GM23338 (cell line): ENCODE measurements around the gene FBXL4. TPM values are rescaled to one million over a fixed set of nuclear protein-coding genes. Genes with fewer than 3 reads are reported as not detected.

Experiments used
- ATAC-seq: fragments of 200-7000 bp; cut with Tn5 transposase; 3 replicates; pipeline ENCODE4 v1.9.1; 2020
- DNase-seq: peaks from one replicate; pipeline ENCODE4 v3.0.0-alpha.2; 2015; ENCODE audit warnings: low spot score
- H2AFZ ChIP-seq: fragments of 200-600 bp; sonication (generic); 2 replicates; pipeline ENCODE4 v1.8.0; 2016; ENCODE audit warnings: antibody characterized with exemption, mild to moderate bottlenecking, moderate library complexity
- H3F3A ChIP-seq: fragments of 200-600 bp; sonication (generic); replicated peaks from 2 replicates; pipeline ENCODE4 v1.8.0; 2017; ENCODE audit warnings: antibody characterized with exemption, mixed run types, low read depth
- H3K27ac ChIP-seq: fragments of 200-600 bp; sonication (generic); 2 replicates; pipeline ENCODE4 v1.6.1; 2016; ENCODE audit warnings: low read depth
- H3K27me3 ChIP-seq: fragments of 200-600 bp; sonication (generic); 2 replicates; pipeline ENCODE4 v1.8.0; 2016; ENCODE audit warnings: mild to moderate bottlenecking, mixed run types, moderate library complexity; ENCODE audit not compliant: insufficient read depth
- H3K36me3 ChIP-seq: fragments of 200-600 bp; sonication (generic); 2 replicates; pipeline ENCODE4 v1.8.0; 2016; ENCODE audit warnings: mild to moderate bottlenecking; ENCODE audit not compliant: insufficient read depth
- H3K4me1 ChIP-seq: fragments of 200-600 bp; sonication (generic); 2 replicates; pipeline ENCODE4 v1.8.0; 2016; ENCODE audit warnings: mild to moderate bottlenecking, moderate library complexity; ENCODE audit not compliant: insufficient read depth
- H3K4me2 ChIP-seq: fragments of 200-600 bp; sonication (generic); 2 replicates; pipeline ENCODE4 v1.7.1; 2017; ENCODE audit warnings: mixed run types
- H3K4me3 ChIP-seq: fragments of 200-600 bp; sonication (generic); 2 replicates; pipeline ENCODE4 v1.6.1; 2016; ENCODE audit warnings: mixed run types
- H3K79me2 ChIP-seq: fragments of 200-600 bp; sonication (generic); replicated peaks from 2 replicates; pipeline ENCODE4 v1.8.0; 2017; ENCODE audit warnings: mild to moderate bottlenecking; ENCODE audit not compliant: insufficient read depth
- H3K9me2 ChIP-seq: fragments of 200-600 bp; sonication (generic); 2 replicates; pipeline ENCODE4 v1.8.0; 2017; ENCODE audit not compliant: insufficient read depth
- H4K20me1 ChIP-seq: fragments of 200-600 bp; sonication (generic); replicated peaks from 2 replicates; pipeline ENCODE4 v1.8.0; 2017; ENCODE audit warnings: mild to moderate bottlenecking; ENCODE audit not compliant: insufficient read depth
- H3K27ac Mint-ChIP-seq: 2 replicates; pipeline ENCODE4 v1.8.0; 2020; ENCODE audit warnings: inconsistent platforms, mild to moderate bottlenecking, moderate library complexity, mixed read lengths
- H3K27me3 Mint-ChIP-seq: 3 replicates; pipeline ENCODE4 v1.8.0; 2022; ENCODE audit warnings: low read depth, mild to moderate bottlenecking, moderate library complexity, mixed read lengths, inconsistent platforms; ENCODE audit not compliant: insufficient read depth, poor library complexity
- H3K36me3 Mint-ChIP-seq: 3 replicates; pipeline ENCODE4 v1.8.0; 2021; ENCODE audit warnings: low read depth, mild to moderate bottlenecking, inconsistent platforms, moderate library complexity, mixed read lengths
- H3K4me1 Mint-ChIP-seq: 3 replicates; pipeline ENCODE4 v1.8.0; 2020; ENCODE audit warnings: mild to moderate bottlenecking, inconsistent platforms, mixed read lengths
- H3K4me3 Mint-ChIP-seq: 3 replicates; pipeline ENCODE4 v1.8.0; 2021; ENCODE audit warnings: moderate library complexity, mild to moderate bottlenecking, inconsistent platforms, mixed read lengths
- H3K9me3 Mint-ChIP-seq: 3 replicates; pipeline ENCODE4 v1.8.0; 2020; ENCODE audit warnings: moderate library complexity, mild to moderate bottlenecking, inconsistent platforms, mixed read lengths
- CREB1 ChIP-seq: fragments of 250-450 bp; sonication (Bioruptor Pico); IDR thresholded peaks from 2 replicates; pipeline ENCODE4 v1.5.0; 2020; ENCODE audit warnings: low read depth, mild to moderate bottlenecking, moderate library complexity
- EZH2 ChIP-seq: fragments of 200-600 bp; sonication (generic); IDR thresholded peaks from one replicate; pipeline ENCODE4 v1.8.0; 2017; ENCODE audit warnings: antibody characterized with exemption, mild to moderate bottlenecking, low read depth; ENCODE audit not compliant: unreplicated experiment
- EZH2phosphoT487 ChIP-seq: fragments of 200-600 bp; sonication (generic); IDR thresholded peaks from one replicate; pipeline ENCODE4 v1.8.1; 2018; ENCODE audit warnings: antibody characterized with exemption; ENCODE audit not compliant: unreplicated experiment
- JUNB ChIP-seq: IDR thresholded peaks from one replicate; pipeline ENCODE4 v1.6.1; 2016; ENCODE audit warnings: antibody characterized with exemption; ENCODE audit not compliant: unreplicated experiment
- NANOG ChIP-seq: IDR thresholded peaks from 2 replicates; pipeline ENCODE4 v1.6.1; 2016; ENCODE audit warnings: antibody characterized with exemption, borderline replicate concordance
- POLR2AphosphoS5 ChIP-seq: IDR thresholded peaks from 2 replicates; pipeline ENCODE4 v1.6.1; 2016; ENCODE audit warnings: antibody characterized with exemption, low read depth
- STAT1 ChIP-seq: IDR thresholded peaks from one replicate; pipeline ENCODE4 v1.6.1; 2016; ENCODE audit warnings: antibody characterized with exemption; ENCODE audit not compliant: unreplicated experiment
- ZNF114 ChIP-seq: fragments of 250-450 bp; sonication (Bioruptor Pico); IDR thresholded peaks from 2 replicates; pipeline ENCODE4 v1.5.0; 2020; ENCODE audit warnings: mild to moderate bottlenecking, moderate library complexity
- ZNF331 ChIP-seq: fragments of 250-450 bp; sonication (Bioruptor Pico); IDR thresholded peaks from 2 replicates; pipeline ENCODE4 v1.5.0; 2020; ENCODE audit warnings: low read depth, mild to moderate bottlenecking, moderate library complexity
- polyA plus RNA-seq: library from polyadenylated mRNA; unstranded; fragments of >200 nt; fragmentation: Nextera tagmentation; extraction: Ambion mirVana; gene quantifications from 2 replicates; pipeline ENCODE4 v1.2.1, GENCODE V29; 2016
- total RNA-seq: library from RNA; depleted of rRNA; stranded (reverse); fragments of >200 nt; shearing (Covaris generic); gene quantifications from 2 replicates; pipeline ENCODE4 v1.2.3, GENCODE V29; 2014
- TF ChIP-seq, protein P1 (sequence below): IDR thresholded peaks from one replicate; pipeline ENCODE4 v1.6.1; 2018; ENCODE audit warnings: antibody characterized with exemption; ENCODE audit not compliant: unreplicated experiment
- TF ChIP-seq, protein P2 (sequence below), 2 experiments: fragments of 200-600 bp in 1 of 2; sonication (generic) in 1 of 2; conservative IDR thresholded peaks; 2 replicates each; pipeline versions ENCODE4 v1.5.1 to v1.6.1; 2016 to 2017; ENCODE audit warnings: antibody characterized with exemption in 2 of 2, low read depth in 2 of 2, mild to moderate bottlenecking in 2 of 2, moderate library complexity in 1 of 2
- TF ChIP-seq, protein P3 (sequence below): fragments of 250-450 bp; sonication (Bioruptor Pico); IDR thresholded peaks from 2 replicates; pipeline ENCODE4 v1.5.0; 2020; ENCODE audit warnings: mild to moderate bottlenecking, moderate library complexity
- TF ChIP-seq, protein P4 (sequence below): IDR thresholded peaks from 2 replicates; pipeline ENCODE4 v1.6.1; 2016; ENCODE audit warnings: antibody characterized with exemption

Gene FBXL4
- total and polyA plus RNA-seq, 2 experiments from 2014 or later = 8.5 to 23.4 TPM

DNA sequence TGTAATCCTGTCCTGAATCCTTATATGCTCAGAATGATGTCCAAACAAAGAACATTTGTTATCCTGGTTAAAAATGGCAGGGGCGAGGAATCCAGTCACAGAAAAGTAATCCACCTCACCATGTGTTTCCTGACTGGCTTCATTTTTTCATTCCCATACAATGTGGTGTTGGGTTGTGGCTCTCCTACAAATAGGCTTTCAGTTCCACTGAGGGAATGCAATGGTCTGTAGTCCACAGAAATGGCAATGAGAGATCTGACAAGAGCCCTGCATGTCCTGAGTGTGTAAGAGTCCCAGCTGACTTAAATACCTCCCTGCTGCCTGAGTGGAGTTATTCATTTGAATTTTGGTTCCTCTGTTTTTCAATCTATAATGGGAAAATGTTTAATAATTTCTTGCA is 47.4 kb upstream of the FBXL4 start:
- H3K9me2 ChIP-seq = no peaks in the 10 kb centered on the region
- no peak overlapping the region for H3K4me2 ChIP-seq
- Mint-ChIP-seq H3K27me3 (no peaks in the 10 kb centered on the region), H3K9me3 (no peaks in the 10 kb centered on the region), H3K4me3 (no peak overlapping the region), H3K4me1 (peaks cover 2% of the 10 kb centered on the region; the same call in 1 of the 3 replicates), H3K27ac (no peak overlapping the region), H3K36me3 (no peaks in the 10 kb centered on the region)
- H3K4me1 ChIP-seq = no peaks in the 10 kb centered on the region
- no peak overlapping the region for H3K4me3 ChIP-seq
- TF ChIP-seq NANOG (no peak), ZNF114 (CRISPR knock-in tag) (no peak), JUNB (no peak), EZH2phosphoT487 (no peak), ZNF331 (CRISPR knock-in tag) (no peak), EZH2 (no peak), CREB1 (CRISPR knock-in tag) (no peak), POLR2AphosphoS5 (no peak), STAT1 (no peak)
- TF ChIP-seq, protein P1, sequence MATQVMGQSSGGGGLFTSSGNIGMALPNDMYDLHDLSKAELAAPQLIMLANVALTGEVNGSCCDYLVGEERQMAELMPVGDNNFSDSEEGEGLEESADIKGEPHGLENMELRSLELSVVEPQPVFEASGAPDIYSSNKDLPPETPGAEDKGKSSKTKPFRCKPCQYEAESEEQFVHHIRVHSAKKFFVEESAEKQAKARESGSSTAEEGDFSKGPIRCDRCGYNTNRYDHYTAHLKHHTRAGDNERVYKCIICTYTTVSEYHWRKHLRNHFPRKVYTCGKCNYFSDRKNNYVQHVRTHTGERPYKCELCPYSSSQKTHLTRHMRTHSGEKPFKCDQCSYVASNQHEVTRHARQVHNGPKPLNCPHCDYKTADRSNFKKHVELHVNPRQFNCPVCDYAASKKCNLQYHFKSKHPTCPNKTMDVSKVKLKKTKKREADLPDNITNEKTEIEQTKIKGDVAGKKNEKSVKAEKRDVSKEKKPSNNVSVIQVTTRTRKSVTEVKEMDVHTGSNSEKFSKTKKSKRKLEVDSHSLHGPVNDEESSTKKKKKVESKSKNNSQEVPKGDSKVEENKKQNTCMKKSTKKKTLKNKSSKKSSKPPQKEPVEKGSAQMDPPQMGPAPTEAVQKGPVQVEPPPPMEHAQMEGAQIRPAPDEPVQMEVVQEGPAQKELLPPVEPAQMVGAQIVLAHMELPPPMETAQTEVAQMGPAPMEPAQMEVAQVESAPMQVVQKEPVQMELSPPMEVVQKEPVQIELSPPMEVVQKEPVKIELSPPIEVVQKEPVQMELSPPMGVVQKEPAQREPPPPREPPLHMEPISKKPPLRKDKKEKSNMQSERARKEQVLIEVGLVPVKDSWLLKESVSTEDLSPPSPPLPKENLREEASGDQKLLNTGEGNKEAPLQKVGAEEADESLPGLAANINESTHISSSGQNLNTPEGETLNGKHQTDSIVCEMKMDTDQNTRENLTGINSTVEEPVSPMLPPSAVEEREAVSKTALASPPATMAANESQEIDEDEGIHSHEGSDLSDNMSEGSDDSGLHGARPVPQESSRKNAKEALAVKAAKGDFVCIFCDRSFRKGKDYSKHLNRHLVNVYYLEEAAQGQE = no peak
- TF ChIP-seq, protein P2, sequence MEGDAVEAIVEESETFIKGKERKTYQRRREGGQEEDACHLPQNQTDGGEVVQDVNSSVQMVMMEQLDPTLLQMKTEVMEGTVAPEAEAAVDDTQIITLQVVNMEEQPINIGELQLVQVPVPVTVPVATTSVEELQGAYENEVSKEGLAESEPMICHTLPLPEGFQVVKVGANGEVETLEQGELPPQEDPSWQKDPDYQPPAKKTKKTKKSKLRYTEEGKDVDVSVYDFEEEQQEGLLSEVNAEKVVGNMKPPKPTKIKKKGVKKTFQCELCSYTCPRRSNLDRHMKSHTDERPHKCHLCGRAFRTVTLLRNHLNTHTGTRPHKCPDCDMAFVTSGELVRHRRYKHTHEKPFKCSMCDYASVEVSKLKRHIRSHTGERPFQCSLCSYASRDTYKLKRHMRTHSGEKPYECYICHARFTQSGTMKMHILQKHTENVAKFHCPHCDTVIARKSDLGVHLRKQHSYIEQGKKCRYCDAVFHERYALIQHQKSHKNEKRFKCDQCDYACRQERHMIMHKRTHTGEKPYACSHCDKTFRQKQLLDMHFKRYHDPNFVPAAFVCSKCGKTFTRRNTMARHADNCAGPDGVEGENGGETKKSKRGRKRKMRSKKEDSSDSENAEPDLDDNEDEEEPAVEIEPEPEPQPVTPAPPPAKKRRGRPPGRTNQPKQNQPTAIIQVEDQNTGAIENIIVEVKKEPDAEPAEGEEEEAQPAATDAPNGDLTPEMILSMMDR (conservative IDR thresholded peaks at IDR 0.05; ENCODE audit: low read depth in 2 of 2) = no peak
- TF ChIP-seq, protein P3, sequence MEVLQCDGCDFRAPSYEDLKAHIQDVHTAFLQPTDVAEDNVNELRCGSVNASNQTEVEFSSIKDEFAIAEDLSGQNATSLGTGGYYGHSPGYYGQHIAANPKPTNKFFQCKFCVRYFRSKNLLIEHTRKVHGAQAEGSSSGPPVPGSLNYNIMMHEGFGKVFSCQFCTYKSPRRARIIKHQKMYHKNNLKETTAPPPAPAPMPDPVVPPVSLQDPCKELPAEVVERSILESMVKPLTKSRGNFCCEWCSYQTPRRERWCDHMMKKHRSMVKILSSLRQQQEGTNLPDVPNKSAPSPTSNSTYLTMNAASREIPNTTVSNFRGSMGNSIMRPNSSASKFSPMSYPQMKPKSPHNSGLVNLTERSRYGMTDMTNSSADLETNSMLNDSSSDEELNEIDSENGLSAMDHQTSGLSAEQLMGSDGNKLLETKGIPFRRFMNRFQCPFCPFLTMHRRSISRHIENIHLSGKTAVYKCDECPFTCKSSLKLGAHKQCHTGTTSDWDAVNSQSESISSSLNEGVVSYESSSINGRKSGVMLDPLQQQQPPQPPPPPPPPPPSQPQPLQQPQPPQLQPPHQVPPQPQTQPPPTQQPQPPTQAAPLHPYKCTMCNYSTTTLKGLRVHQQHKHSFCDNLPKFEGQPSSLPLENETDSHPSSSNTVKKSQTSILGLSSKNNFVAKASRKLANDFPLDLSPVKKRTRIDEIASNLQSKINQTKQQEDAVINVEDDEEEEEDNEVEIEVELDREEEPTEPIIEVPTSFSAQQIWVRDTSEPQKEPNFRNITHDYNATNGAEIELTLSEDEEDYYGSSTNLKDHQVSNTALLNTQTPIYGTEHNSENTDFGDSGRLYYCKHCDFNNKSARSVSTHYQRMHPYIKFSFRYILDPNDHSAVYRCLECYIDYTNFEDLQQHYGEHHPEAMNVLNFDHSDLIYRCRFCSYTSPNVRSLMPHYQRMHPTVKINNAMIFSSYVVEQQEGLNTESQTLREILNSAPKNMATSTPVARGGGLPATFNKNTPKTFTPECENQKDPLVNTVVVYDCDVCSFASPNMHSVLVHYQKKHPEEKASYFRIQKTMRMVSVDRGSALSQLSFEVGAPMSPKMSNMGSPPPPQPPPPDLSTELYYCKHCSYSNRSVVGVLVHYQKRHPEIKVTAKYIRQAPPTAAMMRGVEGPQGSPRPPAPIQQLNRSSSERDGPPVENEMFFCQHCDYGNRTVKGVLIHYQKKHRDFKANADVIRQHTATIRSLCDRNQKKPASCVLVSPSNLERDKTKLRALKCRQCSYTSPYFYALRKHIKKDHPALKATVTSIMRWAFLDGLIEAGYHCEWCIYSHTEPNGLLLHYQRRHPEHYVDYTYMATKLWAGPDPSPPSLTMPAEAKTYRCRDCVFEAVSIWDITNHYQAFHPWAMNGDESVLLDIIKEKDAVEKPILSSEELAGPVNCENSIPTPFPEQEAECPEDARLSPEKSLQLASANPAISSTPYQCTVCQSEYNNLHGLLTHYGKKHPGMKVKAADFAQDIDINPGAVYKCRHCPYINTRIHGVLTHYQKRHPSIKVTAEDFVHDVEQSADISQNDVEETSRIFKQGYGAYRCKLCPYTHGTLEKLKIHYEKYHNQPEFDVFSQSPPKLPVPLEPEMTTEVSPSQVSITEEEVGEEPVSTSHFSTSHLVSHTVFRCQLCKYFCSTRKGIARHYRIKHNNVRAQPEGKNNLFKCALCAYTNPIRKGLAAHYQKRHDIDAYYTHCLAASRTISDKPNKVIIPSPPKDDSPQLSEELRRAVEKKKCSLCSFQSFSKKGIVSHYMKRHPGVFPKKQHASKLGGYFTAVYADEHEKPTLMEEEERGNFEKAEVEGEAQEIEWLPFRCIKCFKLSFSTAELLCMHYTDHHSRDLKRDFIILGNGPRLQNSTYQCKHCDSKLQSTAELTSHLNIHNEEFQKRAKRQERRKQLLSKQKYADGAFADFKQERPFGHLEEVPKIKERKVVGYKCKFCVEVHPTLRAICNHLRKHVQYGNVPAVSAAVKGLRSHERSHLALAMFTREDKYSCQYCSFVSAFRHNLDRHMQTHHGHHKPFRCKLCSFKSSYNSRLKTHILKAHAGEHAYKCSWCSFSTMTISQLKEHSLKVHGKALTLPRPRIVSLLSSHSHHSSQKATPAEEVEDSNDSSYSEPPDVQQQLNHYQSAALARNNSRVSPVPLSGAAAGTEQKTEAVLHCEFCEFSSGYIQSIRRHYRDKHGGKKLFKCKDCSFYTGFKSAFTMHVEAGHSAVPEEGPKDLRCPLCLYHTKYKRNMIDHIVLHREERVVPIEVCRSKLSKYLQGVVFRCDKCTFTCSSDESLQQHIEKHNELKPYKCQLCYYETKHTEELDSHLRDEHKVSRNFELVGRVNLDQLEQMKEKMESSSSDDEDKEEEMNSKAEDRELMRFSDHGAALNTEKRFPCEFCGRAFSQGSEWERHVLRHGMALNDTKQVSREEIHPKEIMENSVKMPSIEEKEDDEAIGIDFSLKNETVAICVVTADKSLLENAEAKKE = no peak
- TF ChIP-seq, protein P4, sequence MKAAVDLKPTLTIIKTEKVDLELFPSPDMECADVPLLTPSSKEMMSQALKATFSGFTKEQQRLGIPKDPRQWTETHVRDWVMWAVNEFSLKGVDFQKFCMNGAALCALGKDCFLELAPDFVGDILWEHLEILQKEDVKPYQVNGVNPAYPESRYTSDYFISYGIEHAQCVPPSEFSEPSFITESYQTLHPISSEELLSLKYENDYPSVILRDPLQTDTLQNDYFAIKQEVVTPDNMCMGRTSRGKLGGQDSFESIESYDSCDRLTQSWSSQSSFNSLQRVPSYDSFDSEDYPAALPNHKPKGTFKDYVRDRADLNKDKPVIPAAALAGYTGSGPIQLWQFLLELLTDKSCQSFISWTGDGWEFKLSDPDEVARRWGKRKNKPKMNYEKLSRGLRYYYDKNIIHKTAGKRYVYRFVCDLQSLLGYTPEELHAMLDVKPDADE = no peak
- DNase-seq (no peak), ATAC-seq (no peak)
- H3K79me2 ChIP-seq = no peaks in the 10 kb centered on the region
- H3K27ac ChIP-seq = no peak overlapping the region
- no peaks in the 10 kb centered on the region for H3F3A ChIP-seq
- H4K20me1 ChIP-seq = no peaks in the 10 kb centered on the region
- no peaks in the 10 kb centered on the region for H3K27me3 ChIP-seq
- no peaks in the 10 kb centered on the region for H3K36me3 ChIP-seq
- H2AFZ ChIP-seq = no peak overlapping the region
